K562 (cell line): ENCODE data around the gene ESRRG. TPM values are rescaled to one million over a fixed set of nuclear protein-coding genes. Genes with fewer than 3 reads are reported as not detected.

ENCODE experiments used
- ATAC-seq: fragments of 200-7000 bp; cut with Tn5 transposase; 3 replicates; pipeline ENCODE4 v1.9.1; 2020; ENCODE audit warnings: moderate library complexity
- BruUV-seq: library from RNA; stranded (reverse); fragments of 400-500 nt; replicated peaks from 2 replicates; lab custom pipeline; 2021; lab: Mats Ljungman, UMichigan
- CTCF ChIA-PET: fragments of 300-600 bp; formaldehyde crosslinking; extraction: SDS; loops from one replicate; lab custom pipeline; 2021; ENCODE audit warnings: low intra/inter-chr PET ratio; lab: Yijun Ruan, JAX
- POLR2A ChIA-PET: fragments of 300-600, 350-650 bp; sonication (Branson Sonifier 250); formaldehyde crosslinking; extraction: SDS; loops from one replicate; lab custom pipeline; 2021; ENCODE audit warnings: antibody characterized with exemption, inconsistent platforms; lab: Yijun Ruan, JAX
- DNase-seq, 4 experiments: peaks; one replicate each; pipeline versions ENCODE4 v3.0.0 to v3.0.0-alpha.2; 2011 to 2018; ENCODE audit warnings: low spot score in 3 of 4, mixed read lengths in 3 of 4; ENCODE audit errors: extremely low read depth in 1 of 4
- FAIRE-seq: peaks from 2 replicates; lab custom pipeline; 2011; peaks lifted over from hg19 to GRCh38; lab: Jason Lieb, UNC
- H2AFZ ChIP-seq: 2 replicates; pipeline ENCODE4 v1.6.0; 2011; ENCODE audit warnings: low read depth, low read length, control low read depth, inconsistent platforms
- H3K27ac ChIP-seq: fragments of 200-600 bp; 3 replicates; pipeline ENCODE4 v1.8.0; 2011; ENCODE audit warnings: low read depth, mild to moderate bottlenecking, control low read depth, inconsistent platforms, low read length, moderate library complexity, mixed read lengths; ENCODE audit errors: extremely low read depth
- H3K27me3 ChIP-seq, 2 experiments: fragments of 300-600 bp in 1 of 2; 2 replicates in 1 of 2; 3 replicates in 1 of 2; pipeline versions ENCODE4 v1.6.0 to v1.8.0; 2011; ENCODE audit warnings: inconsistent platforms in 2 of 2, low read length in 2 of 2, mild to moderate bottlenecking in 1 of 2, mixed read lengths in 1 of 2, moderate library complexity in 1 of 2; ENCODE audit not compliant: control insufficient read depth in 2 of 2, insufficient read depth in 2 of 2
- H3K36me3 ChIP-seq: fragments of 300-600 bp; 3 replicates; pipeline ENCODE4 v1.8.0; 2011; ENCODE audit warnings: mild to moderate bottlenecking, low read length, inconsistent platforms; ENCODE audit not compliant: control insufficient read depth, insufficient read depth
- H3K4me1 ChIP-seq, 2 experiments: fragments of 200-600 bp in 1 of 2; replicated peaks in 1 of 2; 2 replicates in 1 of 2; 3 replicates in 1 of 2; pipeline versions ENCODE4 v1.5.1 to v1.8.0; 2011; ENCODE audit warnings: inconsistent platforms in 2 of 2, low read length in 2 of 2, mild to moderate bottlenecking in 1 of 2, mixed read lengths in 1 of 2, moderate library complexity in 1 of 2; ENCODE audit not compliant: control insufficient read depth in 2 of 2, insufficient read depth in 2 of 2
- H3K4me2 ChIP-seq: 2 replicates; pipeline ENCODE4 v1.6.1; 2011; ENCODE audit warnings: low read length, control low read depth, inconsistent platforms, mixed read lengths; ENCODE audit not compliant: insufficient read depth
- H3K4me3 ChIP-seq: fragments of 200-600 bp; sonication (generic), shearing (Covaris generic); 2 replicates; pipeline ENCODE4 v1.5.1; 2016; ENCODE audit warnings: control low read depth, inconsistent platforms
- H3K79me2 ChIP-seq: fragments of 200-600 bp; 3 replicates; pipeline ENCODE4 v1.8.0; 2011; ENCODE audit warnings: low read length, inconsistent platforms; ENCODE audit not compliant: control insufficient read depth, insufficient read depth
- H3K9ac ChIP-seq, 2 experiments: 2 replicates each; pipeline versions ENCODE4 v1.6.0 to v1.6.1; 2011; ENCODE audit warnings: low read depth in 2 of 2, low read length in 2 of 2, control low read depth in 1 of 2, inconsistent platforms in 1 of 2, mild to moderate bottlenecking in 1 of 2, mixed read lengths in 1 of 2; ENCODE audit not compliant: insufficient read depth in 1 of 2
- H3K9me1 ChIP-seq: one replicate; pipeline ENCODE4 v1.6.0; 2011; ENCODE audit warnings: inconsistent platforms, mild to moderate bottlenecking, low read length, moderate library complexity; ENCODE audit not compliant: control insufficient read depth, insufficient read depth
- H3K9me3 ChIP-seq: replicated peaks from 2 replicates; pipeline ENCODE4 v1.5.1; 2011; ENCODE audit warnings: low read depth, low read length, inconsistent platforms; ENCODE audit not compliant: control insufficient read depth, insufficient read depth
- H4K20me1 ChIP-seq: replicated peaks from 2 replicates; pipeline ENCODE4 v1.6.1; 2011; ENCODE audit warnings: low read length, inconsistent platforms, mixed read lengths; ENCODE audit not compliant: control insufficient read depth, insufficient read depth
- FOXA3 ChIP-seq, 2 experiments: fragments of 450-650 bp in 1 of 2; sonication (generic) in 1 of 2; formaldehyde crosslinking; IDR thresholded peaks in 1 of 2; conservative IDR thresholded peaks in 1 of 2; 2 replicates each; pipeline versions ENCODE4 v1.4.0 to v1.8.0; 2020 to 2022; ENCODE audit warnings: mild to moderate bottlenecking in 2 of 2, missing genetic modification reagents in 1 of 2
- HDAC6 ChIP-seq: IDR thresholded peaks from 2 replicates; pipeline ENCODE4 v1.6.1; 2012; ENCODE audit warnings: low read depth, mild to moderate bottlenecking, control low read depth, inconsistent platforms, low read length, moderate library complexity
- HOXB6 ChIP-seq: fragments of 250-450 bp; sonication (Bioruptor Pico); IDR thresholded peaks from 2 replicates; pipeline ENCODE4 v1.5.1; 2022; ENCODE audit warnings: mild to moderate bottlenecking, borderline replicate concordance
- KAT7 ChIP-seq: sonication (generic); formaldehyde crosslinking; IDR thresholded peaks from 2 replicates; pipeline ENCODE4 v1.8.0; 2022; ENCODE audit warnings: missing genetic modification reagents, mild to moderate bottlenecking, borderline replicate concordance
- ZNF146 ChIP-seq: IDR thresholded peaks from one replicate; pipeline ENCODE4 v1.6.1; 2018; ENCODE audit warnings: missing compliant biosample characterization; ENCODE audit not compliant: unreplicated experiment
- in situ Hi-C: fragments of 300-500 bp; cut with MboI; formaldehyde crosslinking; loops from 4 replicates; pipeline ENCODE4 v1.15.0; 2018; ENCODE audit warnings: inconsistent platforms, mixed read lengths
- intact Hi-C: fragments of 100-400 bp; cut with micrococcal nuclease; formaldehyde crosslinking; loops from 2 replicates; pipeline ENCODE4 v1.14.2; 2022
- polyA plus RNA-seq, 8 experiments: library from polyadenylated mRNA; depleted of rRNA in 4 of 8; stranded (reverse) in 5 of 8; unstranded in 3 of 8; fragments of >200 nt; fragmentation: Nextera tagmentation in 2 of 8; fragmentation: Illumina TruSeq in 1 of 8; extraction: Ambion mirVana in 2 of 8; extraction: Trizol in 1 of 8; gene quantifications; 2 replicates each; pipeline versions ENCODE4 v1.2.1 to v1.2.3, GENCODE V29; 2011 to 2014; ENCODE audit warnings: inconsistent platforms in 1 of 8, missing spikeins in 1 of 8
- total RNA-seq, 7 experiments: library from RNA; depleted of rRNA in 6 of 7; stranded (reverse); fragments of >200 nt in 6 of 7; fragmentation: Illumina TruSeq in 2 of 7; extraction: Trizol in 2 of 7; gene quantifications; 2 replicates each; pipeline versions ENCODE4 v1.2.1 to v1.2.3, GENCODE V29; 2011 to 2021; ENCODE audit warnings: low replicate concordance in 1 of 7
- TF ChIP-seq, protein P1 (sequence below), 3 experiments: IDR thresholded peaks in 2 of 3; conservative IDR thresholded peaks in 1 of 3; 2 replicates each; pipeline ENCODE4 v1.5.1; 2011 to 2012; ENCODE audit warnings: low read length in 3 of 3, mild to moderate bottlenecking in 3 of 3, control low read depth in 2 of 3, improper control_type of control experiment in 1 of 3, inconsistent platforms in 1 of 3, low read depth in 1 of 3, mixed read lengths in 1 of 3, moderate library complexity in 1 of 3; ENCODE audit not compliant: insufficient read depth in 2 of 3
- TF ChIP-seq, protein P2 (sequence below): sonication (generic); formaldehyde crosslinking; IDR thresholded peaks from 2 replicates; pipeline ENCODE4 v1.8.1; 2022; ENCODE audit warnings: missing genetic modification reagents

The ESRRG gene
- total and polyA plus RNA-seq, 9 of the 15 experiments (the other 6 are each of a cell fraction or from before 2014, with no cell fraction given), result not detected

GRCh38 chr1:216665856-216666255, 57.4 kb downstream of the ESRRG start:
- in situ Hi-C loops, result no loop called here

More at GRCh38 chr1:216665856-216666255, 57.4 kb downstream of the ESRRG start:
- ATAC-seq, result no peak
- H3K9me1 ChIP-seq, result no peaks in the 10 kb centered on the region
- no peak overlapping the region for H2AFZ ChIP-seq
- no peak for DNase-seq
- no TSS peak for BruUV-seq
- no peaks in the 10 kb centered on the region; the same call in 1 of the 2 replicates for H3K9me3 ChIP-seq
- intact Hi-C loops, result no loop called here
- H3K27ac ChIP-seq, result no peak overlapping the region
- no peaks in the 10 kb centered on the region for H3K79me2 ChIP-seq
- no peak overlapping the region for H3K9ac ChIP-seq
- H3K27me3 ChIP-seq, result no peaks in the 10 kb centered on the region
- H3K36me3 ChIP-seq, result no peaks in the 10 kb centered on the region
- H4K20me1 ChIP-seq, result no peaks in the 10 kb centered on the region
- FAIRE-seq, result no peak
- POLR2A ChIA-PET, result no interaction called here
- H3K4me1 ChIP-seq, result no peaks in the 10 kb centered on the region
- TF ChIP-seq HOXB6 (no peak), FOXA3 (CRISPR knock-in tag; conservative IDR thresholded peaks at IDR 0.05 in 1 of 2, IDR thresholded peaks at IDR 0.05 in 1 of 2) (no peak), ZNF146 (CRISPR knock-in tag) (no peak), HDAC6 (no peak), KAT7 (no peak)
- TF ChIP-seq, protein P1, sequence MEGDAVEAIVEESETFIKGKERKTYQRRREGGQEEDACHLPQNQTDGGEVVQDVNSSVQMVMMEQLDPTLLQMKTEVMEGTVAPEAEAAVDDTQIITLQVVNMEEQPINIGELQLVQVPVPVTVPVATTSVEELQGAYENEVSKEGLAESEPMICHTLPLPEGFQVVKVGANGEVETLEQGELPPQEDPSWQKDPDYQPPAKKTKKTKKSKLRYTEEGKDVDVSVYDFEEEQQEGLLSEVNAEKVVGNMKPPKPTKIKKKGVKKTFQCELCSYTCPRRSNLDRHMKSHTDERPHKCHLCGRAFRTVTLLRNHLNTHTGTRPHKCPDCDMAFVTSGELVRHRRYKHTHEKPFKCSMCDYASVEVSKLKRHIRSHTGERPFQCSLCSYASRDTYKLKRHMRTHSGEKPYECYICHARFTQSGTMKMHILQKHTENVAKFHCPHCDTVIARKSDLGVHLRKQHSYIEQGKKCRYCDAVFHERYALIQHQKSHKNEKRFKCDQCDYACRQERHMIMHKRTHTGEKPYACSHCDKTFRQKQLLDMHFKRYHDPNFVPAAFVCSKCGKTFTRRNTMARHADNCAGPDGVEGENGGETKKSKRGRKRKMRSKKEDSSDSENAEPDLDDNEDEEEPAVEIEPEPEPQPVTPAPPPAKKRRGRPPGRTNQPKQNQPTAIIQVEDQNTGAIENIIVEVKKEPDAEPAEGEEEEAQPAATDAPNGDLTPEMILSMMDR (IDR thresholded peaks at IDR 0.05 in 2 of 3, conservative IDR thresholded peaks at IDR 0.05 in 1 of 3; ENCODE audit: insufficient read depth in 2 of 3, low read depth in 1 of 3, low read length in 3 of 3), result no peak
- TF ChIP-seq, protein P2, sequence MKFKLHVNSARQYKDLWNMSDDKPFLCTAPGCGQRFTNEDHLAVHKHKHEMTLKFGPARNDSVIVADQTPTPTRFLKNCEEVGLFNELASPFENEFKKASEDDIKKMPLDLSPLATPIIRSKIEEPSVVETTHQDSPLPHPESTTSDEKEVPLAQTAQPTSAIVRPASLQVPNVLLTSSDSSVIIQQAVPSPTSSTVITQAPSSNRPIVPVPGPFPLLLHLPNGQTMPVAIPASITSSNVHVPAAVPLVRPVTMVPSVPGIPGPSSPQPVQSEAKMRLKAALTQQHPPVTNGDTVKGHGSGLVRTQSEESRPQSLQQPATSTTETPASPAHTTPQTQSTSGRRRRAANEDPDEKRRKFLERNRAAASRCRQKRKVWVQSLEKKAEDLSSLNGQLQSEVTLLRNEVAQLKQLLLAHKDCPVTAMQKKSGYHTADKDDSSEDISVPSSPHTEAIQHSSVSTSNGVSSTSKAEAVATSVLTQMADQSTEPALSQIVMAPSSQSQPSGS (CRISPR knock-in tag), result no peak
- CTCF ChIA-PET, result no interaction called here
- H3K4me3 ChIP-seq, result no peak overlapping the region
- H3K4me2 ChIP-seq, result no peak overlapping the region
